Colonic mucosa (tissue), 4 donors: ENCODE data around the gene MYO15A. TPM values are rescaled to one million over a fixed set of nuclear protein-coding genes. Genes with fewer than 3 reads are reported as not detected.
"Not testable (repeated sequence)": the region's sequence is repeated elsewhere in the genome, so short reads cannot be mapped to it uniquely, and the experiment has no call there.

Experiments used
- DNase-seq: peaks from one replicate; pipeline ENCODE4 v3.0.0-alpha.2; 2020
- H3K27ac ChIP-seq: fragments of 200-600 bp; one replicate; pipeline ENCODE4 v1.8.0; 2021
- H3K27me3 ChIP-seq: fragments of 200-600 bp; one replicate; pipeline ENCODE4 v1.8.0; 2021
- H3K36me3 ChIP-seq: fragments of 200-600 bp; one replicate; pipeline ENCODE4 v1.8.0; 2021
- H3K4me1 ChIP-seq: fragments of 200-600 bp; one replicate; pipeline ENCODE4 v1.8.0; 2021; ENCODE audit warnings: mild to moderate bottlenecking
- H3K4me3 ChIP-seq: fragments of 200-600 bp; one replicate; pipeline ENCODE4 v1.8.0; 2021
- H3K9ac ChIP-seq, 2 donors: one replicate each; pipeline ENCODE4 v1.7.0; 2013; ENCODE audit warnings: control low read depth in 2 of 2, low read depth in 2 of 2, low read length in 2 of 2
- H3K9me3 ChIP-seq: fragments of 200-600 bp; one replicate; pipeline ENCODE4 v1.8.0; 2021
- intact Hi-C: fragments of 100-400 bp; cut with DNase I; formaldehyde crosslinking; loops from one replicate; pipeline ENCODE4 v1.14.1; 2022
- total RNA-seq, 2 donors: library from RNA; stranded (reverse); fragmentation: NEBNext Ultra II Directional in 1 of 2; extraction: Animal tissue kit (Norgen Biotek cat#: 25700) in 1 of 2; gene quantifications; one replicate each; pipeline ENCODE4 v1.2.1, GENCODE V29; 2021
- TF ChIP-seq, protein P1 (sequence below): fragments of 200-600 bp; IDR thresholded peaks from one replicate; pipeline ENCODE4 v1.8.0; 2022; ENCODE audit warnings: antibody characterized with exemption, mild to moderate bottlenecking
- donor health status: healthy.
- donor health status: DM: no; HTN: no; CAD: no.
- donor health status: DM: no; HTN: no; CAD: no.

Gene MYO15A
- total RNA-seq, 2 donors from 2014 or later, result 1.1 to 1.4 TPM

DNA sequence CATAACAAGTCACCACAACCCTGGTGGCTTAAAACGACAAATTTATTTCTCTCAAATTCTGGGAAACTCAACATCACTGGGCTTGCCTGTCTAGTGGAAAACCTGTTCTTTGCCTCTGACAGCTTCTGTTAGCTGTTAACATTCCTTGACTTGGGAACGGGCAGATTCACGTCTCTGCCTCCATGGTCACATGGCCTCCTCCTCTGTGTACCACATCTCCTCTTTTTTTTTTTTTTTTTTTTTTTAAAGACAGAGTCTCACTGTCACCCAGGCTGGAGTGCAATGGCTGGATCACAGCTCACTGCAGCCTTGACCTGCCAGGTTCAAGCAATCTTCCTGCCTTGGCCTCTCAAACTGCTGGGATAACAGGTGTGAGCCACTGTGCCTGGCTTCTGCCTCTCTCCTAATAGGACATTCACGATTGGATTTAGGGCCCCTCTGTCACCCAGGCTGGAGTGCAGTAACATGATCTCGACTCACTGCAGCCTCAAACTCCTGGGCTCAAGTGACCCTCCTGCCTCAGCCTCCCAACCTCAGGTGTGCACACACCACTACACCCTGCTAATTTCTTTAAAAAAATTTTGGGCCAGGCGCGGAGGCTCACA, 105.2 kb downstream of the MYO15A start:
- DNase-seq, result no peak
- Histone ChIP-seq H3K4me3 (no peak overlapping the region), H3K9me3 (no peaks in the 10 kb centered on the region), H3K27me3 (no peaks in the 10 kb centered on the region), H3K36me3 (peaks cover 11% of the 10 kb centered on the region), H3K4me1 (no peaks in the 10 kb centered on the region), H3K27ac (no peak overlapping the region), H3K9ac (no peak overlapping the region)
- TF ChIP-seq, protein P1, sequence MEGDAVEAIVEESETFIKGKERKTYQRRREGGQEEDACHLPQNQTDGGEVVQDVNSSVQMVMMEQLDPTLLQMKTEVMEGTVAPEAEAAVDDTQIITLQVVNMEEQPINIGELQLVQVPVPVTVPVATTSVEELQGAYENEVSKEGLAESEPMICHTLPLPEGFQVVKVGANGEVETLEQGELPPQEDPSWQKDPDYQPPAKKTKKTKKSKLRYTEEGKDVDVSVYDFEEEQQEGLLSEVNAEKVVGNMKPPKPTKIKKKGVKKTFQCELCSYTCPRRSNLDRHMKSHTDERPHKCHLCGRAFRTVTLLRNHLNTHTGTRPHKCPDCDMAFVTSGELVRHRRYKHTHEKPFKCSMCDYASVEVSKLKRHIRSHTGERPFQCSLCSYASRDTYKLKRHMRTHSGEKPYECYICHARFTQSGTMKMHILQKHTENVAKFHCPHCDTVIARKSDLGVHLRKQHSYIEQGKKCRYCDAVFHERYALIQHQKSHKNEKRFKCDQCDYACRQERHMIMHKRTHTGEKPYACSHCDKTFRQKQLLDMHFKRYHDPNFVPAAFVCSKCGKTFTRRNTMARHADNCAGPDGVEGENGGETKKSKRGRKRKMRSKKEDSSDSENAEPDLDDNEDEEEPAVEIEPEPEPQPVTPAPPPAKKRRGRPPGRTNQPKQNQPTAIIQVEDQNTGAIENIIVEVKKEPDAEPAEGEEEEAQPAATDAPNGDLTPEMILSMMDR, result no peak
- intact Hi-C loops, result no loop called here

DNA sequence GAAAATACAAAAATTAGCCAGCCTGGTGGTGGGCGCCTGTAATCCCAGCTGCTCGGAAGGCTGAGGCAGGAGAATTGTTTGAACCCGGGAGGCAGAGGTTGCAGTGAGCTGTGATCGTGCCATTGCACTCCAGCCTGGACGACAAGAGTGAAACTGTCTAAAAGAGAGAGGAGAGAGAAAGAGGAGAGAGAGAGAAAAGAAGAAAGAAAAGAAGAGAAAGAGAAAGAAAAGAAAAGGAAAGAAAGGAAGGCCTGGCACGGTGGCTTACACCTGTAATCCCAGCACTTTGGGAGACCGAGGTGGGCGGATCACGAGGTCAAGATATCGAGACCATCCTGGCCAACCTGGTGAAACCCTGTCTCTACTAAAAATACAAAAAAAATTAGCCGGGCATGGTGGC, 108.3 kb downstream of the MYO15A start:
- intact Hi-C loops, result loop anchor here (5.0 kb wide), 1 partner anchor 75 kb away; no protein-coding TSS in a partner anchor
- DNase-seq, H3K9me3 ChIP-seq, H3K4me1 ChIP-seq, H3K9ac ChIP-seq, H3K4me3 ChIP-seq, H3K27me3 ChIP-seq, H3K27ac ChIP-seq, H3K36me3 ChIP-seq: not testable (repeated sequence)

DNA sequence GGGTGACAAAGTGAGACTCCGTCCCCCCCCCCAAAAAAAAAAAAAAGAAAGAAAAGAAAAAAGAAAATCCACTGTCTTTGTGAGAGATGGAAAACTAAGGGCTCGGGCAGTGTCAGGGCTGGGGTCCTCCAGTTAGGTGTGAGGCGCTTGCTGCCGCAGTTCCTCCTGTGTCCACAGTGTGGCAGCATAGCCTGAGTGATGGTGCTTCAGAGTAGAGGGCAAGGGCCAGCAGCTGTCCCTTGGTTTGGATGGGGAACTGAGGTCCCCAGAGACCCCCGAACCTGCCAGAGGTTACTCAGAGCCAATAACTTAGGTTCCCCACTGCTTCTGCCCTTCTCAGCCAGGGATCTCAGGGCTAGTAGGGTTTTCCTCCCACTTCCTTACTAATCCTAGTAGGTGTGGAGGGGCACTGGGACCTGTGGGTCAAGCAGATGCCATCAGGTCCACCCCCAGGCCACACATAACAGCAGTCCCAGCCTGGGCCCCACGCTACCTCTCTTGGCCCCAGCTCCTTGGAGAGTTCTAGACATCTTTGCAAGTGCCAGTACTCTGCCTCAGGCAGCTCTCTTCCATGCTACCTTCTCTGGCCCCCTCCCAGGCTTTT, 109.0 kb downstream of the MYO15A start:
- Histone ChIP-seq H3K9me3 (no peaks in the 10 kb centered on the region), H3K36me3 (no peaks in the 10 kb centered on the region), H3K9ac (no peak overlapping the region), H3K4me1 (no peaks in the 10 kb centered on the region), H3K27me3 (no peaks in the 10 kb centered on the region), H3K27ac (no peak overlapping the region), H3K4me3 (no peak overlapping the region)
- peak; percentile 77 for DNase-seq
- TF ChIP-seq, protein P1, result peak; percentile 96
- intact Hi-C loops, result loop anchor here (5.0 kb wide), 1 partner anchor 75 kb away; no protein-coding TSS in a partner anchor

DNA sequence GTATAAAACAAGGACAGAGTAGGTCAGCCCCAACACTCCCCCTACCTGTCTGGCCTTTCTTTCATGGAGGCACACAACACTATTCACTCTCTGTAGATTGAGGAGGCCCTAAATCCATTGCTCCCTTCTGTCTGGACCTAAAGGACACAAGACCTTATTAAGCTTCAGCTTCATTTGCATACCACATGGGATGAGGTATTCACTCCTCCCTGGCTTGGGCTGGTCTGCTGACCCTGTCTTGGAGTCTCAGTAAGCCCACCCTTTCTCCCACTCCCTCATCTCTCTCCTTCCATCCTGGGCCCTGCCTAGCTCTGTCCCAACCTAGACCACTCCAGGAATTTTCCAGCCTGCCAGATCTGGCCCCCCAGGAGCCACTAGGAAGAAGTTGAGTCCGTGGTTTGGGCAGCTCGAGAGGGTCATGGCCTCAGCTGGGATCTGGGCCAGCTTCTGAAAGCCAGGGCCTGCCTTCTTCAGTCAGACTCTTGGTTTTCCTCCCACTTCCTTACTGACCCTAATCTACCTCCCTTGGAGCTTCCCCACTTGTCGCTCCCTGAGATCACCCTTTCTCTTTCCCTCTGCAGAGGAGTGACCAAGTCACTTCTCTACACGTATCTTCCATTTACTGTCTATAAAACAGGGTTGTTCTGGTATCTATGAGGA, 110.3 kb downstream of the MYO15A start:
- intact Hi-C loops, result loop anchor here (5.0 kb wide), 1 partner anchor 77 kb away; no protein-coding TSS in a partner anchor
- DNase-seq, result no peak
- Histone ChIP-seq H3K27me3 (no peaks in the 10 kb centered on the region), H3K9me3 (no peaks in the 10 kb centered on the region), H3K27ac (no peak overlapping the region), H3K9ac (no peak overlapping the region), H3K4me3 (no peak overlapping the region), H3K36me3 (no peaks in the 10 kb centered on the region), H3K4me1 (no peaks in the 10 kb centered on the region)
- TF ChIP-seq, protein P1, result no peak

DNA sequence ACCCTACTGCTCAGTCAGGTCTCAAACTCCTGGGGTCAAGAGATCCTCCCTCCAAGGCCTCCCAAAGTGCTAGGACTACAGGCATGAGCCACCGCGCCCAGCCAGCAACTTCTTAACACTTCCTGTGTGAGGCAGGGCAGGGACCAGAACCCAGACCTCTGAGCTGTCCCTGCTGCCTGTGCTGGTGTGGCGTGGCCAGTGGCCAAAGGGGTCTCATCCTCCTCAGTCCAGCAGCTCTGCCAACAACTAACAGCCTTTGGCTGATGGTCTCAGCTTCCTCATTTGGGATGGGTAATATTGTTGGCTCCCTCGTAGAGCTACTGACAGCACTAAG, 115.5 kb downstream of the MYO15A start:
- Histone ChIP-seq H3K27ac (no peak overlapping the region), H3K4me1 (peaks cover 3% of the 10 kb centered on the region)

More for the DNA sequence above, 115.5 kb downstream of the MYO15A start:
- DNase-seq, result no peak
- TF ChIP-seq, protein P1, result no peak
- no peaks in the 10 kb centered on the region for H3K27me3 ChIP-seq
- intact Hi-C loops, result no loop called here
- H3K9ac ChIP-seq, result no peak overlapping the region
- H3K36me3 ChIP-seq, result no peaks in the 10 kb centered on the region
- no peaks in the 10 kb centered on the region for H3K9me3 ChIP-seq
- H3K4me3 ChIP-seq, result no peak overlapping the region
